IMR-90 (cell line): ENCODE data around the gene RASGRP2.

ENCODE experiments used
- BHLHE40 ChIP-seq: fragments of 150-350 bp; IDR thresholded peaks from 2 replicates; pipeline ENCODE4 v1.6.1; 2016; ENCODE audit warnings: mild to moderate bottlenecking, low read depth, low read length
- CTCF ChIP-seq: conservative IDR thresholded peaks from 2 replicates; pipeline ENCODE4 v1.5.1; 2012; ENCODE audit warnings: mild to moderate bottlenecking, low read depth, low read length, improper control_type of control experiment
- FOS ChIP-seq: fragments of 150-350 bp; IDR thresholded peaks from 2 replicates; pipeline ENCODE4 v1.6.1; 2016; ENCODE audit warnings: low read depth, low read length
- POLR2A ChIP-seq: IDR thresholded peaks from 2 replicates; pipeline ENCODE4 v1.6.1; 2012; ENCODE audit warnings: mild to moderate bottlenecking, low read depth, low read length
- RFX5 ChIP-seq: IDR thresholded peaks from 2 replicates; pipeline ENCODE4 v1.8.0; 2012; ENCODE audit warnings: low read depth, mild to moderate bottlenecking, low read length, moderate library complexity

- no peak for TF ChIP-seq BHLHE40
- TF ChIP-seq RFX5: no peak
- TF ChIP-seq POLR2A: no peak
- TF ChIP-seq FOS: no peak
- TF ChIP-seq CTCF: no peak
Measured at GRCh38 chr11:64728757-64729365, 15.1 kb downstream of the RASGRP2 start.
